A549 (cell line): ENCODE results near the gene OSTF1. TPM values are rescaled to one million over a fixed set of nuclear protein-coding genes. Genes with fewer than 3 reads are reported as not detected.

Experiments
- ATAC-seq, 2 experiments: fragments of 200-7000 bp in 1 of 2; fragments of >200 bp in 1 of 2; cut with Nextera tagmentation in 1 of 2; cut with Tn5 transposase in 1 of 2; 3 replicates each; pipeline versions ENCODE4 v1.8.0 to v1.9.1; 2018 to 2020; ENCODE audit warnings: mild to moderate bottlenecking in 1 of 2, moderate library complexity in 1 of 2
- CTCF ChIA-PET: fragments of 300-600 bp; sonication (Branson Sonifier 250); formaldehyde crosslinking; extraction: SDS; loops from one replicate; lab custom pipeline; 2021; ENCODE audit warnings: antibody characterized with exemption, inconsistent platforms; lab: Yijun Ruan, JAX
- POLR2A ChIA-PET: fragments of 350-600 bp; formaldehyde crosslinking; extraction: SDS; loops from one replicate; lab custom pipeline; 2021; ENCODE audit warnings: antibody characterized with exemption, inconsistent platforms; lab: Yijun Ruan, JAX
- DNase-seq, 2 experiments: peaks; one replicate each; pipeline versions ENCODE4 v3.0.0 to v3.0.0-alpha.2; 2011 to 2016; ENCODE audit warnings: low read depth in 1 of 2, low spot score in 1 of 2
- FAIRE-seq: peaks from 2 replicates; lab custom pipeline; 2011; peaks lifted over from hg19 to GRCh38; lab: Jason Lieb, UNC
- H3K27ac ChIP-seq, 2 experiments: fragments of >200 bp; sonication (Bioruptor Twin); formaldehyde crosslinking; 3 replicates each; pipeline ENCODE4 v1.5.1; 2016 to 2017
- H3K4me1 ChIP-seq: fragments of >200 bp; sonication (Bioruptor Twin); formaldehyde crosslinking; 3 replicates; pipeline ENCODE4 v1.6.1; 2016
- H3K4me2 ChIP-seq: fragments of >200 bp; sonication (Bioruptor Twin); formaldehyde crosslinking; 3 replicates; pipeline ENCODE4 v1.6.1; 2016
- H3K4me3 ChIP-seq: fragments of >200 bp; sonication (Bioruptor Twin); formaldehyde crosslinking; 3 replicates; pipeline ENCODE4 v1.5.1; 2016
- H3K9me3 ChIP-seq: fragments of >200 bp; sonication (Bioruptor Twin); formaldehyde crosslinking; 3 replicates; pipeline ENCODE4 v1.6.1; 2016
- CEBPB ChIP-seq, 2 experiments: fragments of >200 bp in 1 of 2; sonication (Bioruptor Twin) in 1 of 2; formaldehyde crosslinking in 1 of 2; IDR thresholded peaks; 2 replicates each; pipeline ENCODE4 v1.6.1; 2012 to 2016
- CHD2 ChIP-seq: fragments of 150-350 bp; IDR thresholded peaks from 2 replicates; pipeline ENCODE4 v1.6.1; 2014; ENCODE audit warnings: low read length; ENCODE audit not compliant: partially characterized antibody
- CHD4 ChIP-seq: fragments of 200-600 bp; sonication (generic); IDR thresholded peaks from 2 replicates; pipeline ENCODE4 v1.6.1; 2016; ENCODE audit warnings: antibody characterized with exemption, mild to moderate bottlenecking, borderline replicate concordance
- E2F6 ChIP-seq: IDR thresholded peaks from 2 replicates; pipeline ENCODE4 v1.6.1; 2012; ENCODE audit warnings: low read depth, borderline replicate concordance
- EHF ChIP-seq: fragments of 250-450 bp; sonication (Bioruptor Pico); IDR thresholded peaks from 2 replicates; pipeline ENCODE4 v1.5.0; 2020; ENCODE audit warnings: mild to moderate bottlenecking
- EHMT2 ChIP-seq: fragments of 200-600 bp; sonication (generic); IDR thresholded peaks from 2 replicates; pipeline ENCODE4 v1.6.1; 2016; ENCODE audit warnings: antibody characterized with exemption, low read depth, mild to moderate bottlenecking, moderate library complexity
- FOXS1 ChIP-seq: fragments of 250-450 bp; sonication (Bioruptor Pico); IDR thresholded peaks from 2 replicates; pipeline ENCODE4 v1.5.0; 2020; ENCODE audit warnings: mild to moderate bottlenecking, moderate library complexity
- GATA3 ChIP-seq: IDR thresholded peaks from 2 replicates; pipeline ENCODE4 v1.6.1; 2012; ENCODE audit warnings: borderline replicate concordance
- HDAC2 ChIP-seq: fragments of 200-600 bp; sonication (generic); IDR thresholded peaks from 2 replicates; pipeline ENCODE4 v1.6.1; 2016
- HMGXB4 ChIP-seq: fragments of 250-450 bp; sonication (Bioruptor Pico); IDR thresholded peaks from 2 replicates; pipeline ENCODE4 v1.5.0; 2021; ENCODE audit warnings: mild to moderate bottlenecking, moderate library complexity, borderline replicate concordance
- JUN ChIP-seq, 2 experiments: fragments of >200 bp; sonication (Bioruptor Twin); formaldehyde crosslinking; IDR thresholded peaks; 2 replicates in 1 of 2; 3 replicates in 1 of 2; pipeline ENCODE4 v1.6.1; 2016 to 2017
- JUNB ChIP-seq: fragments of >200 bp; sonication (Bioruptor Twin); formaldehyde crosslinking; IDR thresholded peaks from 2 replicates; pipeline ENCODE4 v1.6.1; 2016
- KDM5A ChIP-seq: fragments of 200-600 bp; sonication (generic); IDR thresholded peaks from 2 replicates; pipeline ENCODE4 v1.6.1; 2016; ENCODE audit warnings: antibody characterized with exemption, mild to moderate bottlenecking
- MAFK ChIP-seq: fragments of 450-650 bp; IDR thresholded peaks from 2 replicates; pipeline ENCODE4 v1.6.1; 2014; ENCODE audit not compliant: partially characterized antibody
- MAX ChIP-seq: IDR thresholded peaks from 2 replicates; pipeline ENCODE4 v1.6.1; 2012
- MYC ChIP-seq: IDR thresholded peaks from 2 replicates; pipeline ENCODE4 v1.6.1; 2012; ENCODE audit warnings: mild to moderate bottlenecking, inconsistent platforms, low read length, improper control_type of control experiment, borderline replicate concordance
- NPAS2 ChIP-seq: fragments of 250-450 bp; sonication (Bioruptor Pico); IDR thresholded peaks from 2 replicates; pipeline ENCODE4 v1.8.0; 2022; ENCODE audit warnings: mild to moderate bottlenecking, moderate library complexity, borderline replicate concordance
- NR3C1 ChIP-seq: fragments of >200 bp; sonication (Bioruptor Twin); formaldehyde crosslinking; IDR thresholded peaks from 3 replicates; pipeline ENCODE4 v1.6.1; 2017
- PHF8 ChIP-seq: fragments of 200-600 bp; sonication (generic); IDR thresholded peaks from 2 replicates; pipeline ENCODE4 v1.6.1; 2016; ENCODE audit warnings: low read depth, mild to moderate bottlenecking, antibody characterized with exemption, moderate library complexity, borderline replicate concordance
- POLR2A ChIP-seq: IDR thresholded peaks from 2 replicates; pipeline ENCODE4 v1.6.1; 2012; ENCODE audit warnings: mild to moderate bottlenecking, low read length
- RCOR1 ChIP-seq: fragments of 150-350 bp; IDR thresholded peaks from 2 replicates; pipeline ENCODE4 v1.6.1; 2014; ENCODE audit warnings: antibody characterized with exemption, low read length, low read depth
- REST ChIP-seq: fragments of 200-600 bp; sonication (generic); IDR thresholded peaks from 2 replicates; pipeline ENCODE4 v1.6.1; 2016; ENCODE audit warnings: antibody characterized with exemption, mild to moderate bottlenecking, moderate library complexity
- RFX5 ChIP-seq: fragments of 450-650 bp; IDR thresholded peaks from 2 replicates; pipeline ENCODE4 v1.7.1; 2014; ENCODE audit warnings: antibody characterized with exemption, mild to moderate bottlenecking, moderate library complexity
- TP53 ChIP-seq: fragments of 250-450 bp; sonication (Bioruptor Pico); IDR thresholded peaks from 2 replicates; pipeline ENCODE4 v1.5.0; 2021; ENCODE audit warnings: mild to moderate bottlenecking, moderate library complexity
- ZFP36 ChIP-seq: fragments of 450-650 bp; IDR thresholded peaks from 2 replicates; pipeline ENCODE4 v1.6.1; 2014; ENCODE audit warnings: borderline replicate concordance; ENCODE audit not compliant: partially characterized antibody
- ZNF302 ChIP-seq: fragments of 250-450 bp; sonication (Bioruptor Pico); IDR thresholded peaks from 2 replicates; pipeline ENCODE4 v1.9.0; 2021; ENCODE audit warnings: inconsistent platforms, mild to moderate bottlenecking, moderate library complexity
- ZSCAN20 ChIP-seq: fragments of 250-450 bp; sonication (Bioruptor Pico); IDR thresholded peaks from 2 replicates; pipeline ENCODE4 v1.8.0; 2022; ENCODE audit warnings: mild to moderate bottlenecking, moderate library complexity
- WGBS: methylation state at CpG from one replicate; pipeline ENCODE4 v1.1.6; 2017; ENCODE audit errors: missing lambda C conversion rate; 5-methylcytosine and 5-hydroxymethylcytosine counted together
- polyA minus RNA-seq: library from RNA; depleted of rRNA, polyadenylated mRNA; stranded (reverse); fragments of >200 nt; gene quantifications from 2 replicates; pipeline ENCODE4 v1.2.3, GENCODE V29; 2011; rRNA and poly(A)+ RNA removed
- polyA plus RNA-seq, 4 experiments: library from polyadenylated mRNA; depleted of rRNA in 3 of 4; stranded (reverse); fragments of >200 nt; fragmentation: RNase III in 1 of 4; extraction: RNeasy Plus Mini Kit Qiagen cat#74134 plus additional on column Dnase treatment in 1 of 4; gene quantifications; 2 replicates in 3 of 4; 3 replicates in 1 of 4; pipeline ENCODE4 v1.2.3, GENCODE V29; 2011 to 2017
- TF ChIP-seq, protein P1 (sequence below): fragments of 150-350 bp; IDR thresholded peaks from 2 replicates; pipeline ENCODE4 v1.6.1; 2014; ENCODE audit warnings: low read depth, mild to moderate bottlenecking, low read length
- TF ChIP-seq, protein P2 (sequence below): fragments of 250-450 bp; sonication (Bioruptor Pico); IDR thresholded peaks from 2 replicates; pipeline ENCODE4 v1.5.0; 2020; ENCODE audit warnings: low read depth, mild to moderate bottlenecking, moderate library complexity
- TF ChIP-seq, protein P3 (sequence below): fragments of 450-650 bp; IDR thresholded peaks from 2 replicates; pipeline ENCODE4 v1.6.1; 2014; ENCODE audit warnings: antibody characterized with exemption

The OSTF1 gene
- polyA plus RNA-seq (2011; rRNA removed) (10.1 and 12.7 TPM in 2 replicates), polyA plus RNA-seq (2017; fragmentation: RNase III; extraction: RNeasy Plus Mini Kit Qiagen cat#74134 plus additional on column Dnase treatment) (13.3 to 15.0 TPM (median 13.4 TPM) in 3 replicates), polyA minus RNA-seq (8.8 and 9.2 TPM in 2 replicates)
- 3.6 and 4.0 TPM in 2 replicates for polyA plus RNA-seq (2012; cell fraction: cytosol; rRNA removed)
- polyA plus RNA-seq (2012; cell fraction: nucleus; rRNA removed): 1.1 and 1.2 TPM in 2 replicates

GRCh38 chr9:75087824-75088645 lies at the start of gene OSTF1, which contains the start of gene NMRK1:
TSS of gene OSTF1 (plus strand) at chr9:75088514. CDS start at chr9:75088693, 179 bp downstream.
TSS of gene NMRK1 (minus strand) at chr9:75088155. CDS start at chr9:75083115, 5,040 bp downstream.
- Histone ChIP-seq H3K4me2 (peak within 1 kb of the TSS; percentile 74), H3K9me3 (no peaks in the 10 kb centered on the region), H3K4me3 (peak within 1 kb of the TSS; percentile 95), H3K27ac (peak within 1 kb of the TSS; percentile 78 to 86), H3K4me1 (peaks cover 8% of the 10 kb centered on the region)
- ATAC-seq: peak; percentile 93 to 95
- 0% methylated on average over 20 of the region's 93 CpGs for WGBS
- TF ChIP-seq NPAS2 (CRISPR knock-in tag): no peak
- no peak for TF ChIP-seq MAFK
- TF ChIP-seq RCOR1: no peak
- TF ChIP-seq MYC: no peak
- no peak for TF ChIP-seq HMGXB4 (CRISPR knock-in tag)
- TF ChIP-seq FOXS1 (CRISPR knock-in tag): no peak
- no peak for TF ChIP-seq CHD4
- TF ChIP-seq PHF8: peak; percentile 18; the same call in 1 of the 2 replicates
- TF ChIP-seq MAX: peak; percentile 30; the same call in 1 of the 2 replicates
- TF ChIP-seq TP53 (CRISPR knock-in tag): no peak
- TF ChIP-seq ZNF302: no peak
- TF ChIP-seq EHF (CRISPR knock-in tag): no peak
- TF ChIP-seq E2F6: peak; percentile 31; the same call in 1 of the 2 replicates
- no peak for TF ChIP-seq CHD2
- no peak for TF ChIP-seq ZSCAN20
- no peak for TF ChIP-seq CEBPB (IDR thresholded peaks at IDR 0.05)
- TF ChIP-seq, protein P1, sequence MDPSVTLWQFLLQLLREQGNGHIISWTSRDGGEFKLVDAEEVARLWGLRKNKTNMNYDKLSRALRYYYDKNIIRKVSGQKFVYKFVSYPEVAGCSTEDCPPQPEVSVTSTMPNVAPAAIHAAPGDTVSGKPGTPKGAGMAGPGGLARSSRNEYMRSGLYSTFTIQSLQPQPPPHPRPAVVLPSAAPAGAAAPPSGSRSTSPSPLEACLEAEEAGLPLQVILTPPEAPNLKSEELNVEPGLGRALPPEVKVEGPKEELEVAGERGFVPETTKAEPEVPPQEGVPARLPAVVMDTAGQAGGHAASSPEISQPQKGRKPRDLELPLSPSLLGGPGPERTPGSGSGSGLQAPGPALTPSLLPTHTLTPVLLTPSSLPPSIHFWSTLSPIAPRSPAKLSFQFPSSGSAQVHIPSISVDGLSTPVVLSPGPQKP: no peak
- TF ChIP-seq ZFP36: no peak
- TF ChIP-seq, protein P2, sequence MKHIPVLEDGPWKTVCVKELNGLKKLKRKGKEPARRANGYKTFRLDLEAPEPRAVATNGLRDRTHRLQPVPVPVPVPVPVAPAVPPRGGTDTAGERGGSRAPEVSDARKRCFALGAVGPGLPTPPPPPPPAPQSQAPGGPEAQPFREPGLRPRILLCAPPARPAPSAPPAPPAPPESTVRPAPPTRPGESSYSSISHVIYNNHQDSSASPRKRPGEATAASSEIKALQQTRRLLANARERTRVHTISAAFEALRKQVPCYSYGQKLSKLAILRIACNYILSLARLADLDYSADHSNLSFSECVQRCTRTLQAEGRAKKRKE (CRISPR knock-in tag): no peak
- TF ChIP-seq POLR2A: peak; percentile 70
- TF ChIP-seq REST: no peak
- TF ChIP-seq NR3C1: no peak
- TF ChIP-seq RFX5: peak; percentile 60
- no peak for TF ChIP-seq GATA3
- TF ChIP-seq, protein P3, sequence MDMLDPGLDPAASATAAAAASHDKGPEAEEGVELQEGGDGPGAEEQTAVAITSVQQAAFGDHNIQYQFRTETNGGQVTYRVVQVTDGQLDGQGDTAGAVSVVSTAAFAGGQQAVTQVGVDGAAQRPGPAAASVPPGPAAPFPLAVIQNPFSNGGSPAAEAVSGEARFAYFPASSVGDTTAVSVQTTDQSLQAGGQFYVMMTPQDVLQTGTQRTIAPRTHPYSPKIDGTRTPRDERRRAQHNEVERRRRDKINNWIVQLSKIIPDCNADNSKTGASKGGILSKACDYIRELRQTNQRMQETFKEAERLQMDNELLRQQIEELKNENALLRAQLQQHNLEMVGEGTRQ: no peak
- no peak for TF ChIP-seq EHMT2
- TF ChIP-seq JUN (IDR thresholded peaks at IDR 0.05): peak in 1 of 2 experiments; percentile 50; a peak in 2 of 5 replicates
- TF ChIP-seq KDM5A: no peak
- no peak for TF ChIP-seq JUNB
- TF ChIP-seq HDAC2: no peak
- POLR2A ChIA-PET: interaction anchor here (0.6 to 3.2 kb wide), 12 partner anchors 10 to 1933 kb away, joined by 3 to 38 read pairs (median 4); partner anchors contain the start of gene CARNMT1
- peak; percentile 92 to 93 for DNase-seq
- CTCF ChIA-PET: interaction anchor here (0.5 to 15.9 kb wide), 10 partner anchors 15 to 315 kb away, joined by 3 to 278 read pairs (median 4); partner anchors contain the start of genes C9orf40 and CARNMT1
- no peak for FAIRE-seq
